Fibroblast of lung (primary cell): ENCODE results near the gene STX12. TPM values are rescaled to one million over a fixed set of nuclear protein-coding genes. Genes with fewer than 3 reads are reported as not detected.

Experiments used
- DNase-seq, 2 donors: peaks; one replicate each; pipeline versions ENCODE4 v3.0.0 to v3.0.0-alpha.2; 2010; ENCODE audit warnings: low read depth in 2 of 2
- H2AFZ ChIP-seq: 2 replicates; pipeline ENCODE4 v1.5.1; 2012; ENCODE audit warnings: low read length, control low read depth, inconsistent platforms
- H3K27ac ChIP-seq: 2 replicates; pipeline ENCODE4 v1.5.1; 2011; ENCODE audit warnings: low read length, control low read depth; ENCODE audit not compliant: insufficient read depth
- H3K27me3 ChIP-seq: 2 replicates; pipeline ENCODE4 v1.5.1; 2011; ENCODE audit warnings: mild to moderate bottlenecking, low read length; ENCODE audit not compliant: control insufficient read depth, insufficient read depth
- H3K36me3 ChIP-seq: 2 replicates; pipeline ENCODE4 v1.5.1; 2011; ENCODE audit warnings: low read length; ENCODE audit not compliant: control insufficient read depth, insufficient read depth
- H3K4me1 ChIP-seq: 2 replicates; pipeline ENCODE4 v1.5.1; 2011; ENCODE audit warnings: low read length; ENCODE audit not compliant: control insufficient read depth, insufficient read depth; ENCODE audit errors: extremely low read depth
- H3K4me2 ChIP-seq: 2 replicates; pipeline ENCODE4 v1.5.1; 2011; ENCODE audit warnings: low read length, control low read depth; ENCODE audit not compliant: insufficient read depth; ENCODE audit errors: extremely low read depth
- H3K4me3 ChIP-seq, 4 experiments: fragments of 200-600 bp in 1 of 4; sonication (generic) in 1 of 4; replicated peaks in 1 of 4; 2 replicates each; pipeline ENCODE4 v1.5.1; 2011 to 2016; ENCODE audit warnings: low read length in 4 of 4, low read depth in 3 of 4, mild to moderate bottlenecking in 3 of 4, control low read depth in 2 of 4, inconsistent platforms in 1 of 4, mixed read lengths in 1 of 4; ENCODE audit not compliant: insufficient read depth in 1 of 4; ENCODE audit errors: control extremely low read depth in 1 of 4
- H3K79me2 ChIP-seq: 2 replicates; pipeline ENCODE4 v1.5.1; 2012; ENCODE audit warnings: mild to moderate bottlenecking, low read length, inconsistent platforms; ENCODE audit not compliant: control insufficient read depth, insufficient read depth
- H3K9ac ChIP-seq: 2 replicates; pipeline ENCODE4 v1.5.1; 2011; ENCODE audit warnings: mild to moderate bottlenecking, low read length, control low read depth; ENCODE audit not compliant: insufficient read depth
- H3K9me3 ChIP-seq: 2 replicates; pipeline ENCODE4 v1.5.1; 2012; ENCODE audit warnings: low read depth, low read length; ENCODE audit not compliant: control insufficient read depth, insufficient read depth
- H4K20me1 ChIP-seq: 2 replicates; pipeline ENCODE4 v1.5.1; 2011; ENCODE audit warnings: low read length; ENCODE audit not compliant: control insufficient read depth, insufficient read depth; ENCODE audit errors: extremely low read depth
- EZH2 ChIP-seq: IDR thresholded peaks from 2 replicates; pipeline ENCODE4 v1.5.1; 2012; ENCODE audit warnings: low read length, control low read depth, mild to moderate bottlenecking; ENCODE audit errors: missing control alignments
- polyA plus RNA-seq, 2 donors: library from polyadenylated mRNA; depleted of rRNA in 1 of 2; stranded (reverse) in 1 of 2; unstranded in 1 of 2; fragments of >200 nt; gene quantifications; 2 replicates each; pipeline ENCODE4 v1.2.1, GENCODE V29; 2011 to 2012; ENCODE audit warnings: missing spikeins in 1 of 2
- total RNA-seq: library from RNA; depleted of rRNA; stranded (reverse); fragments of >200 nt; gene quantifications from 2 replicates; pipeline ENCODE4 v1.2.1, GENCODE V29; 2014
- TF ChIP-seq, protein P1 (sequence below), 2 donors: IDR thresholded peaks in 1 of 2; conservative IDR thresholded peaks in 1 of 2; 1 replicate in 1 of 2; 2 replicates in 1 of 2; pipeline ENCODE4 v1.5.1; 2011 to 2012; ENCODE audit warnings: low read length in 2 of 2, control low read depth in 1 of 2, inconsistent platforms in 1 of 2, low read depth in 1 of 2, mild to moderate bottlenecking in 1 of 2

STX12 gene
- total and polyA plus RNA-seq, 2 donors (not counting 1 experiment from before 2014, with no cell fraction given) = 60.8 to 76.7 TPM

DNA sequence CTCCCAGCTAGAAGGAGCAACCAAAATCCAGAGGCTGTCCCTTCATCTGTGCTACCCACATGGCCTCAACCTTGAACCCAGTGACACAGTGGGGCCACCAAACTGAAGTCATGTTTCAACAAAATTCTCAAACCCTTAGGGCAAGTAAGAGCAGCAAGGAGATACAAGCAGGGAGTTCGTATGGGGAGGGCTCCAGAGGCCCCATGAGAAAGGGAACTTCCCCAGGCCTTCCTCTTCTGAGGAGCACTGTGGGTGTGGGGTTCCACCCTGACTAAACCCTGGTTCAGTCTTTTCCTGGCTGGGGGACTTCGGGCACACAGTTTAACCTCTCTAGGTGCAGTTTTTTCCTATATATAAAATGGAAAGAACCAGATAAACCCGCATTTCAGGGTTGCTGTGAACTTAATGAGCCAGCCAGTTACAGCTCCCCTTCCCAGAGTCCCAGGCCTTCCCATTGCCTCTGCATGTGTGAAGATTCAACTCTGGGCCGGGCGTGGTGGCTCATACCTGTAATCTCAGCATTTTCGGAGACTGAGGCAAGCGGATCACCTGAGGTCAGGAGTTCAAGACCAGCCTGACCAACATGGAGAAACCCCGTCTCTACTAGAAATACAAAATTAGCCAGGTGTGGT, 91.4 kb downstream of the STX12 start:
- Histone ChIP-seq H3K27me3 (no peaks in the 10 kb centered on the region), H3K9ac (no peak overlapping the region), H3K27ac (peak overlapping the region; percentile 83), H3K79me2 (no peaks in the 10 kb centered on the region), H2AFZ (no peak overlapping the region), H3K36me3 (no peaks in the 10 kb centered on the region), H3K4me1 (peaks cover 6% of the 10 kb centered on the region), H3K4me2 (no peak overlapping the region), H3K9me3 (no peaks in the 10 kb centered on the region), H4K20me1 (no peaks in the 10 kb centered on the region), H3K4me3 (no peak overlapping the region)
- no peak for DNase-seq
- no peak for TF ChIP-seq EZH2
- TF ChIP-seq, protein P1, sequence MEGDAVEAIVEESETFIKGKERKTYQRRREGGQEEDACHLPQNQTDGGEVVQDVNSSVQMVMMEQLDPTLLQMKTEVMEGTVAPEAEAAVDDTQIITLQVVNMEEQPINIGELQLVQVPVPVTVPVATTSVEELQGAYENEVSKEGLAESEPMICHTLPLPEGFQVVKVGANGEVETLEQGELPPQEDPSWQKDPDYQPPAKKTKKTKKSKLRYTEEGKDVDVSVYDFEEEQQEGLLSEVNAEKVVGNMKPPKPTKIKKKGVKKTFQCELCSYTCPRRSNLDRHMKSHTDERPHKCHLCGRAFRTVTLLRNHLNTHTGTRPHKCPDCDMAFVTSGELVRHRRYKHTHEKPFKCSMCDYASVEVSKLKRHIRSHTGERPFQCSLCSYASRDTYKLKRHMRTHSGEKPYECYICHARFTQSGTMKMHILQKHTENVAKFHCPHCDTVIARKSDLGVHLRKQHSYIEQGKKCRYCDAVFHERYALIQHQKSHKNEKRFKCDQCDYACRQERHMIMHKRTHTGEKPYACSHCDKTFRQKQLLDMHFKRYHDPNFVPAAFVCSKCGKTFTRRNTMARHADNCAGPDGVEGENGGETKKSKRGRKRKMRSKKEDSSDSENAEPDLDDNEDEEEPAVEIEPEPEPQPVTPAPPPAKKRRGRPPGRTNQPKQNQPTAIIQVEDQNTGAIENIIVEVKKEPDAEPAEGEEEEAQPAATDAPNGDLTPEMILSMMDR (conservative IDR thresholded peaks at IDR 0.05 in 1 of 2, IDR thresholded peaks at IDR 0.05 in 1 of 2; ENCODE audit: low read depth in 1 of 2, low read length in 2 of 2) = no peak

DNA sequence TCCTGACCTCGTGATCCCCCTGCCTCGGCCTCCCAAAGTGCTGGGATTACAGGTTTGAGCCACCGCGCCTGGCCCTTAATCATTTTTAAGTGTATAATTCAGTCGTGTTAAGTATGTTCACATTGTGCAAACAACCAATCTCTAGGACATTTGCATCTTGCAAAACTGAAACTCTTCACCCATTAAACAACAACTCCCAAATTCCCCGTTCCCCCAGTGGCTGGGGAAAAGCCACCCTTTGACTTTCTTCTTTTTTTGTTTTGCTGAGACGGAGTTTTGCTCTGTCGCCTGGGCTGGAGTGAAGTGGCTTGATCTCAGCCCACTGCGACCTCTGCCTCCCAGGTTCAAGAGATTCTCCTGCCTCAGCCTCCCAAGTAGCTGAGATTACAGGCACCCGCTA, 92.8 kb downstream of the STX12 start:
- Histone ChIP-seq H3K9me3 (no peaks in the 10 kb centered on the region), H3K36me3 (no peaks in the 10 kb centered on the region), H3K4me2 (no peak overlapping the region), H2AFZ (no peak overlapping the region), H3K9ac (no peak overlapping the region), H3K27me3 (no peaks in the 10 kb centered on the region), H3K79me2 (no peaks in the 10 kb centered on the region), H3K4me1 (peaks cover 6% of the 10 kb centered on the region), H4K20me1 (no peaks in the 10 kb centered on the region), H3K27ac (no peak overlapping the region), H3K4me3 (no peak overlapping the region)
- TF ChIP-seq EZH2 = no peak
- TF ChIP-seq, protein P1 (conservative IDR thresholded peaks at IDR 0.05 in 1 of 2, IDR thresholded peaks at IDR 0.05 in 1 of 2; ENCODE audit: low read depth in 1 of 2, low read length in 2 of 2) = no peak
- no peak for DNase-seq

DNA sequence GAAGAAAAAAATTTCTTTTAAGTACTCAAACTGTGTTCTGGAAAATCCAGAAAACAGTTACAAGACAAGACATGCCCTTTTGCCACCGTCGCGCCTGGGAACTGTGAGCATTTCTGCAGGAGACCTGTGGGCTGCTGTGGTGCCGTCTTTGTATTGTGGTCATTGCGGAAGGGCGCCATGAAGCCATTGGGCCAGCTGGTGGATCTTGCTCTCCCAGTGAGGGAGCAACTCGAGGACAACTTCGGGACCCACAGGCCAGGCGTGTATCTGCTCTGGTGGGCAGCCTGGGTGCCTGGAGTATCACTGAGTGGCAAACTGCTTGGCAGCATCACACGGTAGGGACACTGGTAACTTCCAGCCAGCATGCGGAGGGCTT, 95.5 kb downstream of the STX12 start:
- no peaks in the 10 kb centered on the region for H3K9me3 ChIP-seq
- H3K27me3 ChIP-seq = no peaks in the 10 kb centered on the region
- H2AFZ ChIP-seq = peak overlapping the region; percentile 21
- H3K4me1 ChIP-seq = no peaks in the 10 kb centered on the region
- no peak overlapping the region for H3K27ac ChIP-seq
- TF ChIP-seq EZH2 = no peak
- TF ChIP-seq, protein P1 (conservative IDR thresholded peaks at IDR 0.05 in 1 of 2, IDR thresholded peaks at IDR 0.05 in 1 of 2; ENCODE audit: low read depth in 1 of 2, low read length in 2 of 2) = no peak
- no peaks in the 10 kb centered on the region for H3K36me3 ChIP-seq
- H4K20me1 ChIP-seq = no peaks in the 10 kb centered on the region
- no peak overlapping the region for H3K4me3 ChIP-seq
- no peak overlapping the region for H3K4me2 ChIP-seq
- no peaks in the 10 kb centered on the region for H3K79me2 ChIP-seq
- no peak overlapping the region for H3K9ac ChIP-seq
- DNase-seq = no peak
